Measurements from ENCODE around the gene GMPPA.

Gene GMPPA

DNA sequence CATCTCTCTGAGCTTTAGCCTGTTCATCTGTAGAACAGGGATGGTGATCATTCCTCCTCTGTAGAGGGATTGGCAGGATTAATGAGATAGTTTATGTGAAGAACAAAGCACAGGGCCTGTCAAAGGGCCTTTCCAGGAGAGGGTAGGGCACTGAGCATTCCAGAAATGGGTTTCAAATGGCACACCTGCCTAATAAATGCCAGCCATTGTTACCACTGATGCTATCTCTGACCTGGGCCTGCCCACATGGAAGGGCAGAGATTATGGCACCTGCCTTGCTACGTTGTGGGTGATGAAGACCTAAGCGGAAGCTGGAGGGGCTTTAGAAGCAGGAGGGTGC is 31.0 kb upstream of the GMPPA start:
- DNase-seq (ENCODE audit: low spot score): no peak
- ChIA-PET POLR2A (ENCODE audit: low non-redundant PET) (no interaction called here), CTCF (interaction anchor here (1.2 kb wide), 1 partner anchor 42 kb away, joined by 3 read pairs; no protein-coding TSS in a partner anchor)
- TF ChIP-seq, protein P1, sequence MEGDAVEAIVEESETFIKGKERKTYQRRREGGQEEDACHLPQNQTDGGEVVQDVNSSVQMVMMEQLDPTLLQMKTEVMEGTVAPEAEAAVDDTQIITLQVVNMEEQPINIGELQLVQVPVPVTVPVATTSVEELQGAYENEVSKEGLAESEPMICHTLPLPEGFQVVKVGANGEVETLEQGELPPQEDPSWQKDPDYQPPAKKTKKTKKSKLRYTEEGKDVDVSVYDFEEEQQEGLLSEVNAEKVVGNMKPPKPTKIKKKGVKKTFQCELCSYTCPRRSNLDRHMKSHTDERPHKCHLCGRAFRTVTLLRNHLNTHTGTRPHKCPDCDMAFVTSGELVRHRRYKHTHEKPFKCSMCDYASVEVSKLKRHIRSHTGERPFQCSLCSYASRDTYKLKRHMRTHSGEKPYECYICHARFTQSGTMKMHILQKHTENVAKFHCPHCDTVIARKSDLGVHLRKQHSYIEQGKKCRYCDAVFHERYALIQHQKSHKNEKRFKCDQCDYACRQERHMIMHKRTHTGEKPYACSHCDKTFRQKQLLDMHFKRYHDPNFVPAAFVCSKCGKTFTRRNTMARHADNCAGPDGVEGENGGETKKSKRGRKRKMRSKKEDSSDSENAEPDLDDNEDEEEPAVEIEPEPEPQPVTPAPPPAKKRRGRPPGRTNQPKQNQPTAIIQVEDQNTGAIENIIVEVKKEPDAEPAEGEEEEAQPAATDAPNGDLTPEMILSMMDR (conservative IDR thresholded peaks at IDR 0.05; ENCODE audit: low read depth): no peak
- peak overlapping the region; percentile 51; the same call in 1 of the 2 replicates for H3K27ac ChIP-seq

DNA sequence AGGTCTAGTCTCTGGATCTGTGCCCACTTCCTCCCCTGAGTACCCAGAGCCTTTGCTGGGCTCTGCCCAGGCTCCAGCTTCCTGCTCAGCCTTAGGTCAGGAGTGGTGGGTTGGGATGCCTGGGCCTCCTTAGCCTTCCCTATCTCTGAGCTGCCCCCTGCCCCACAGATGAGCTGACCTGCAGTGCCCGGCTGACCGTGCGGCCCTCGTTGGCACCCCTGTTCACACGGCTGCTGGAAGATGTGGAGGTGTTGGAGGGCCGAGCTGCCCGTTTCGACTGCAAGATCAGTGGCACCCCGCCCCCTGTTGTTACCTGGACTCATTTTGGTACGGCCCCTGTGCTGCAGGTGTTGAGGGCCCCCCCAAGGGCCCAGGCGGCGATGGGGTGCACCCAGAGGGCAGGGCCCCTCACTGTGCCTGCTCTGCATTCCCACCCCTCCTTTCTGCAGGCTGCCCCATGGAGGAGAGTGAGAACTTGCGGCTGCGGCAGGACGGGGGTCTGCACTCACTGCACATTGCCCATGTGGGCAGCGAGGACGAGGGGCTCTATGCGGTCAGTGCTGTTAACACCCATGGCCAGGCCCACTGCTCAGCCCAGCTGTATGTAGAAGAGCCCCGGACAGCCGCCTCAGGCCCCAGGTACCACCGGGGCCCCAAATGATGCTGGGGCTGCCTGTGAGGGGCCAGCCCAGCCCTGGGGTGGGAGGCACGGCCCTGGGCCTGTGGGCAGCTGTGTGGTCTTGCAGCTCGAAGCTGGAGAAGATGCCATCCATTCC is 30.1 kb upstream of the GMPPA start:
- TF ChIP-seq, protein P1 (conservative IDR thresholded peaks at IDR 0.05; ENCODE audit: low read depth): no peak
- CTCF ChIA-PET: no interaction called here
- DNase-seq (ENCODE audit: low spot score): no peak
- H3K27ac ChIP-seq: peak overlapping the region; percentile 34
- POLR2A ChIA-PET (ENCODE audit: low non-redundant PET): interaction anchor here (0.5 kb wide), 1 partner anchor 150 kb away, joined by 9 read pairs; no protein-coding TSS in a partner anchor

DNA sequence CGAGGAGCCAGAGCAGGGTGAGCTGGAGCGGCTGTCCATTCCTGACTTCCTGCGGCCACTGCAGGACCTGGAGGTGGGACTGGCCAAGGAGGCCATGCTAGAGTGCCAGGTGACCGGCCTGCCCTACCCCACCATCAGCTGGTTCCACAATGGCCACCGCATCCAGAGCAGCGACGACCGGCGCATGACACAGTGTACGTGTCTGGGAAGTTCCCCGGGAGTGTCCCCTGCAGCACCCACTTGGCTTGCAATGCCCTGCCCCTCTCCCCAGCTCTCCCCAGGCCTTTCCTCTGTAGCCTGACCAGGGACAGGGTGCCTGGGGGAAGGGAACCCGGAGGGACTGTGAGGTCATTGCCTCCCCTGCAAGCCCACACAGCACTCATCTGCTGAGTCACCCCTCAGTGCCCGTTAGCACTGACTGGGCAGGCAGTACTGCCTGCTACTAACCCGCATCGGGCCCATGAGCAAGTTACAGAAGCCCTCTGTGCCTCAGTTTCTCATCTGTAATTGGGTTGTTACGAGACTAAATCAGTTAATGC is 29.4 kb upstream of the GMPPA start:
- peak; percentile 82 for DNase-seq (ENCODE audit: low spot score)

DNA sequence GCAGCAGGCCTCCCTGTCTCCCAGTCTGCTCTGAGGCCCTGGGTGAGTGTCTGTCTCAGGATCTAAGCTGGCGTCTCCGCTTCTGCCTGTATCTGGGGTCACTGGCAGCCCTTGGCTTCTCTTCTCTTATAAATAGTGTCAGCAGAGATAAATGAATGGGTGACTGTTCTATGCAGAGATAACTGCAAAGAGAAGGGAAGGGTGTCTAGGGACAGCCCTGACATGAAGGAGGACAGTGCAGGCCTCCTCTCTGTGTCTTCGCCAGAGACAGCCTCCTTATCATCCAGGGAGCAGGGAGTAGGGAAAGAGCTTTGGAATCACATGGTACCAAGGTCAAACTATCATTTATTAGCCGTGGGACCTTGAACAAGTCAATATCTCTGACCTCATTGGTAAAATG is 28.3 kb upstream of the GMPPA start:
- TF ChIP-seq, protein P1 (conservative IDR thresholded peaks at IDR 0.05; ENCODE audit: low read depth): no peak
- DNase-seq (ENCODE audit: low spot score): no peak
- POLR2A ChIA-PET (ENCODE audit: low non-redundant PET): no interaction called here
- CTCF ChIA-PET: interaction anchor here (2.7 kb wide), 1 partner anchor 11 kb away, joined by 8 read pairs; no protein-coding TSS in a partner anchor
- no peak overlapping the region for H3K27ac ChIP-seq

More for the DNA sequence above, 29.4 kb upstream of the GMPPA start:
- TF ChIP-seq, protein P1 (conservative IDR thresholded peaks at IDR 0.05; ENCODE audit: low read depth): no peak
- ChIA-PET POLR2A (ENCODE audit: low non-redundant PET) (interaction anchor here (0.5 kb wide), 1 partner anchor 151 kb away, joined by 9 read pairs; no protein-coding TSS in a partner anchor), CTCF (interaction anchor here (2.7 kb wide), 1 partner anchor 10 kb away, joined by 8 read pairs; no protein-coding TSS in a partner anchor)
- H3K27ac ChIP-seq: peak overlapping the region; percentile 34

DNA sequence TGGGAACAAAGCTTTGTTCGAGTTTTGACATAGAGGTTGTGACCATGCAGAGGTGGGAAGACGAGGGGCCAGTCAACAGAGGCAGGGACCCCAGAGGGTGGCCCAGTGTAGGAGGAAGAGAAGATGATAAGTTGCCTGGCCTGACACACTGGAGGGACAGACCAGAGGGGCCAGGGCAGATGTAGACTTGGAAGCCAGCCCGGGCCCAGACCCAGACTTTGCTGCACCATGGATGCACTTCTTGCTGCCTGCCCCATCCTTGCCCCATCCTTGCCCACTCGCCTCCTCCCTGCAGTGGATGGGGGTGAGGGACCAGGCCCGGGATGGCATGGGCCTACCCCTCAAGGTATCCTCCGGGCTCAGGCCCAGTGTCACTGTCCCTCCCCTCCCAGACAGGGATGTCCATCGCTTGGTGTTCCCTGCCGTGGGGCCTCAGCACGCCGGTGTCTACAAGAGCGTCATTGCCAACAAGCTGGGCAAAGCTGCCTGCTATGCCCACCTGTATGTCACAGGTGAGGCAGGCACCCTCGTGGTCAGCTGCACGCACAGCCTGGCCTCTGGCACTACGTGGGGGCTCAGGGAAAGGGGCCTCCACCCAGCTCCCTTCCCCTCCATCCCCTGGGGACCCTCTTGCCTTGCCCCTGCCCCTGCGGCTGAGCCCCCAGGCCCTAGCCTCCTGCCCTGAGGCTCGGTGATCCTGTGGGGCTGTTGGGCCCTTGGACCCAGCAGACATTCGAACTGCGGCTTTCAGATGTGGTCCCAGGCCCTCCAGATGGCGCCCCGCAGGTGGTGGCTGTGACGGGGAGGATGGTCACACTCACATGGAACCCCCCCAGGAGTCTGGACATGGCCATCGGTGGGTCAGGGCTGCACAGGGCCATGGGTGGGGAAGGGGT is 27.0 kb upstream of the GMPPA start:
- DNase-seq (ENCODE audit: low spot score): no peak
- no peak overlapping the region for H3K27ac ChIP-seq
- POLR2A ChIA-PET (ENCODE audit: low non-redundant PET): no interaction called here
- TF ChIP-seq, protein P1 (conservative IDR thresholded peaks at IDR 0.05; ENCODE audit: low read depth): no peak
- CTCF ChIA-PET: interaction anchor here (0.5 to 2.7 kb wide), 3 partner anchors 13 to 414 kb away, joined by 3 to 8 read pairs (median 3); no protein-coding TSS in a partner anchor

GRCh38 chr2:219472629-219473187 is 26.0 kb upstream of the GMPPA start:
- no peak overlapping the region for H3K27ac ChIP-seq
- POLR2A ChIA-PET (ENCODE audit: low non-redundant PET): no interaction called here
- no peak for DNase-seq (ENCODE audit: low spot score)
- CTCF ChIA-PET: no interaction called here
- TF ChIP-seq, protein P1 (conservative IDR thresholded peaks at IDR 0.05; ENCODE audit: low read depth): no peak

Data from RWPE1 (cell line).